Cerebellar nuclear complex (tissue), 1 donor: ENCODE results near the gene RPS2.
"Not testable (repeated sequence)": the region's sequence is repeated elsewhere in the genome, so short reads cannot be mapped to it uniquely, and the experiment has no call there.

Experiments
- DNase-seq, 2 experiments: peaks; one replicate each; lab custom pipeline; 2025; lab: John Stamatoyannopoulos, UW

Gene RPS2

DNA sequence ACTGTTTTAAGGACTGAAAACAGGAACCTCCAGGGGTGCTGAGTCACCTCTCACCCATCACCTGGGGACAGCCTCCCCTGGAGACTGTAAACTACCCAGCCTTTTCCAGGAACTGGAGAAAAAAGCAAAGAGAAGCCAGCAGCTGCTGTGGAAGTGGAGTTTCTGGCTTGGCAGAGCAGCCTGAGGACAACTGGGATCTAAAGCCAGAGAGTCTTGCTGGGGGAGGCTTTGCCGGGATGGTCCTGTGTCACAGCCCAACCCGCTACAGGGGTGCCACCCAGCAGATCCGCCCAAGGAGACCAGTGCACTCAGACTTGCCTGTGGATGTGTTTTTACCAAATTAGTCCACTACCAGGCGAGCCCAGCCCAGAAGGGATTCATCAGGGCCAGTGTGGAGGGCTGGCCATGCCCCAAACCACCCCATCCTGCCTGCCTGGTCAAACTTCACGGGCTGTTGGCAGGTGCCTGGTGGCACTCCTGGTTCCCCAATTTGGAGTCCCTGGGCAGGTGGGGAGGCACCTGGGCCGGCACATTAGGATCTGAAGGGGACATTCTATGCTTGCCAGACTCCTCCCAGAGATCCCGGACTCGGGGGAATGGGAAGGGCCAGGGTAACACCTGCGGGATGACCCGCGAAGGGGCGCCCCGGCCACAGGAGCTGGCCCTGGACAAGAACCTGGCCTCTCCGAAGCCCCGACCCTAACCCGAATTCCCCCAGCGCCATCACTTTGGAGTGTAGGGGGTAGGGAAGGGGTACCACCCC lies 22.4 kb downstream of the RPS2 start:
- no peak for DNase-seq

DNA sequence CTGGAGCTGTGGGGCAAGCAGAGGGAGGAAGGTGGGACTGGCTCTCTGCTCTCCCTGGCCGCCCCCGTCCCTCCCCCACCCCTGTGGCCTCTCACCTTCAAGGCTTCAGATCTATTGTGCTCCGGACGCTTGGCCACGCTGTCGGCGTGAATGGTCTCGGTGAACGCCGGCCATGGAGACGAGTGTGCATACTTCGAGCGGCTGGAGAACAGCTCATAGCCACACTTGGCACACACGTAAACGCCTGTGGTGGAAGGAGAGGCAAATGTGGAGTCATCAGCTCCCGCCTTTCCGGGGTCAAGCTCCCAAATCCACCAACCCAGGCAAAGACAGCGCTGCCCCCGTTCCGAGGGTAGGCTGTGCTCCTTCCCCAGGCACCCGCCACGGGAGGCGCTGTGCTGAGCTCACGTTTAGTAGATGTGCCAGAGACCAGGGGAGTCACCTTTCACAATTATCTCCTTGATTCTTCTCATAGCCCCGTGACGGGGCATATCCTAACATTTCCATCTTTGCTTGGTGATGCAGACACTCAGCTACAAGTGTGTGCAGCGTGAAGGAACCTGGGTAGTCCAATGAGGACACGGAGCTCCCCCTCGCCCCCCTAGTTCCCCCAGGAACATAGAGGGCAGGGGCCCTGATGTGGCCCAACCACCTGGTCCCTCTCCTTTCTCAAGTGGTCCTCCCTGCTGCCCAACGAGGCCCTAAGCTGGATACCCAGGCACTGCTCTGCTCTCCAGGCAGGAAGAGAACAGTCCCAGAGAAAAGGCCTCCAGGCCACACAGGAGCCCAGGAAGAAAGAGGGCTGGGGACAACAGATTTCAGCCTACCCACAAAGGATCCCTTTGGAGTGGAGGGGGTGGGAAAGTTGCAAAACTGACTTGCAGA lies 23.2 kb downstream of the RPS2 start:
- no peak for DNase-seq

DNA sequence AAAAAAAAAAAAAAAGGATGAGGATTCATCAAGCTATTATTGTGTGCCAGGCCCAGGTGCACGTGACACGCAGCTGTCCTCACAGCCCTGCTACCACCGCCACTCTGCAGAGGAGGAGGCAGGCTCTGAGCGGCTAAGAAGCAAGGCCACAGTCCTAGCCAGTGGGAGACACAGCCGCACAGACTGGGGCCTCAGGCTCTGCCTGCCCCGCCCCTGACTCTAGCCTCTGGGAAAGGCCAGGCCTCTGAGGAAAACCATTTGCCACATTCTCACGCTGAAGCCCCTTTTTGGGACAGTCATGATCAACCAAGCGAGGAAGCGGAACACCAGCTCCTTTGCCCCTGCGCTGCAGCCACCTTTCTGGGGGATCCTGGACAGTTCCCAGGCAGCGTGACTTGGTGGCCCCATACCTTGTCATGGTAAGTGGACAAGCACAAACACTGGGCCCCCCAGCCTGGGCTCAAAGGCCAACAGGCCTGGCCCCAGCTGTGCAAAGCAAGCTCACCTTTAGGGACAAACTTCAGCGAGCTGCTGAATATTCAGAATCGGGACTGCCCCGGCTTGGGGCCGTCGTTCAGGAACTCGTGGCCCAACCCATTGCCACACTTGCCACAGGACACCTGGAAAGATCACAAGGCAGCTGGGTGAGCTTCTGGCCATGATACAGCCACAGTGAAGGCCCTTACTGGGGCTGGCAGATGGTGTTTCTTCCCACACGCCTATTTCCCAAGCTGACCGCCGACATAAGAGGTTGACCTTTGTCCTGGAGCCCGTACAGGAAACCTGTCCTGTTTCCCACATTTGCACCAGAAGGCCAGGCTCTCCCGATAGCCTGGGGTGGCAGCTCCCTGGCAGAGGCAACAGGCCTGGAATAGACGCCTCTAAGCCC lies 24.1 kb downstream of the RPS2 start:
- no peak for DNase-seq

DNA sequence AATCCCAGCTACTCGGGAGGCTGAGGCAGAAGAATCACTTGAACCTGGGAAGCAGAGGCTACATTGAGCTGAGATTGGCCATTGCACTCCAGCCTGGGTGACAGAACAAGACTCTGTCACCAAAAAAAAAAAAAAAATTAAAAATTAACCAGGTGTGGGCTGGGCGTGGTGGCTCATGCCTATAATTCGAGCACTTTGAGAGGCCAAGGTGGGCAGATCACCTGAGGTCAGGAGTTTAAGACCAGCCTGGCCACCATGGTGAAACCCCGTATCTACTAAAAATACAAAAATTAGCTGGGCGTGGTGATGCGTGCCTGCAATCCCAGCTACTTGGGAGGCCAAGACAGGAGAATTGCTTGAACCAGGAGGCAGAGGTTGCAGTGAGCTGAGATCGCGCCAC lies 24.8 kb downstream of the RPS2 start:
- not testable (repeated sequence) for DNase-seq

DNA sequence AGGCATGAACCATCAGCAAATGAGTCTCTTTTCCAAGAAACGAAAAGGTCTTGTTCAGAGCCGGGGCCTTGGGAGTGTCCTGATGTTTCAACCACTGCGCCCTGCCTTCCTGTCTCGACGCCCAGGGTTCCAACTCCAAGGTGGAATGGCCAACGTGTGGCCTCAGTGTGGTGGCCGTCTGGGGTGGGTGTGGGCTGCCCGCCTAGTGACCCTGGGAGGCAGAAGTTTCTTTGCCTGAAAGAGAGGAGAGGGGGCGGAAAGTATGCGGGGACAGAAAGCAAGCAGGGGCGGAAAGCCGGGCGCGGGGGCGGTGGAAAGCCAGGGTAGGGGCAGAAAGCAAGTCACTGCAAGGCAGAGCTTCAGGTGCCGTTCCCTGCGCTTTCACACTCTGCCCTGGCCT lies 25.7 kb downstream of the RPS2 start:
- DNase-seq, result no peak

DNA sequence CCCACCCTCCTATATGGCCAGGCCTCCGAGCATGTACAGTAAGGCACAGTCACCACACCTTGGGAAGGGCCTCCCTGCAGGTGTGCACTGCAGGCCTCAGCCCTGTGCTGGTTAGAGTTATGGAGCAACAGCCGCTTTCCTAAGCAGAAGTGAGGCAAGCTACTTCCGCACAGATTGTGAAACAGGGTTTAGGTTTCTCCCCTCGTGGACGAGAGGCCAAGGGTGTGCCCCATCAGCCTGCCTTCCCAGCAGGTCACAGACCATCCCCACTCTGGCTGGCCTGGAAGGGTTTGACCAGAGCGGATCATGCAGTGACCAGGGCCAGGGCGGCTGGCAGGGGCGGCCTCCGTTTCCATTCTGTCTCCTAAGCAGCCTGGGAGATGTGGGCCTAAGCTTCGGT lies 26.3 kb downstream of the RPS2 start:
- DNase-seq, result no peak

DNA sequence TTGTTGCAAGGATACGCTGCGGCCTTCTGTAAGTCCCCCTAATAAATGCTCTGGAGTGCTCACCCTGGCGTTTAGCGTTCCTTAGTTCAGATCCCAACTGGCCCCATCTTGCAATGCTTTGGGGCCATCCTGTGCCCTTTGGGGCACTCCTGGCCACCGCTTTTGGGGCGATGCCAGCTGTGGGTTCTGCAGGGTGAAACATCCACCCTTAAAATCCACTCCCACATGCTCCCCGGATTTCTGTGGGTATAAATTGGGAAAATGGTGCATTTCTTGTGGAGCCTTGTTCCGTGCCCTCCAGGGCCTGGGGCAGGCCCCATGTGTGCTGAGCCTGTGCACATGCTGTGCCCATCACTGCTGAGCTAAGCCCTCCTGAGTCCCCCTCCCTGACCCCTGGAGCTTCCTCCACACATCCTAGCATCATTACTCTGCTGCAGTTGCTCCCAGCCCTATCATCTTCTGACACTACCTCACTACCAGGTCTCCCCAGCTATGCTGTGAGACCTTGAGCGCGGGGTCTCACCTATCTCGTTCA lies 27.6 kb downstream of the RPS2 start:
- DNase-seq, result no peak

DNA sequence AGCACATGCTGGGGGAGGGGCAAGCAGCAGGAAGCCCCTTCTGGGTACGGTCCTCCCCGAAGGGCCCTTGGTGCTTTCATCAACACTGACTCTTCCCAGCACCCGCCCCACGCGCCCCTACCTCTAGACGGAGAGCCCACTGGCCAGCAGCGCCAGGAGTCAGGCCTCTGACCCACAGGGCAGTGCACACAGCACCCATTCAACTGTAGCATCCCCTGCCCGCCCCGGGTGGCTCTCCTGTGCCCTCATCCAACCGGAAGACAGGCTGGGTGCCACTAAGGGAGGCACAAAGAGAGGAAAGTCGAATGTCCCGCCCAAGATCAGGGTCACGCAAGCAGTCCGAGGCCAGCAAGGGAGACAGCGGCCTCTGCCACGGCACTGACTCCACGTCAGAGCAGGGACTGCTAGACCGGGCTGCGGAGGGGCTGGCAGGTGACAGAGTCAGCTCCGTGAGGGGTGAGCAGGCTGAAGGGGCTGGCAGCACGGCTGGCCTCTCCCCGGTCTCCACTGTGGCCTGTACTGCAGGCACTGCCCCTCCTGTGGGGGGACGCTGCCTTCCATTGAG lies 31.4 kb downstream of the RPS2 start:
- no peak for DNase-seq

DNA sequence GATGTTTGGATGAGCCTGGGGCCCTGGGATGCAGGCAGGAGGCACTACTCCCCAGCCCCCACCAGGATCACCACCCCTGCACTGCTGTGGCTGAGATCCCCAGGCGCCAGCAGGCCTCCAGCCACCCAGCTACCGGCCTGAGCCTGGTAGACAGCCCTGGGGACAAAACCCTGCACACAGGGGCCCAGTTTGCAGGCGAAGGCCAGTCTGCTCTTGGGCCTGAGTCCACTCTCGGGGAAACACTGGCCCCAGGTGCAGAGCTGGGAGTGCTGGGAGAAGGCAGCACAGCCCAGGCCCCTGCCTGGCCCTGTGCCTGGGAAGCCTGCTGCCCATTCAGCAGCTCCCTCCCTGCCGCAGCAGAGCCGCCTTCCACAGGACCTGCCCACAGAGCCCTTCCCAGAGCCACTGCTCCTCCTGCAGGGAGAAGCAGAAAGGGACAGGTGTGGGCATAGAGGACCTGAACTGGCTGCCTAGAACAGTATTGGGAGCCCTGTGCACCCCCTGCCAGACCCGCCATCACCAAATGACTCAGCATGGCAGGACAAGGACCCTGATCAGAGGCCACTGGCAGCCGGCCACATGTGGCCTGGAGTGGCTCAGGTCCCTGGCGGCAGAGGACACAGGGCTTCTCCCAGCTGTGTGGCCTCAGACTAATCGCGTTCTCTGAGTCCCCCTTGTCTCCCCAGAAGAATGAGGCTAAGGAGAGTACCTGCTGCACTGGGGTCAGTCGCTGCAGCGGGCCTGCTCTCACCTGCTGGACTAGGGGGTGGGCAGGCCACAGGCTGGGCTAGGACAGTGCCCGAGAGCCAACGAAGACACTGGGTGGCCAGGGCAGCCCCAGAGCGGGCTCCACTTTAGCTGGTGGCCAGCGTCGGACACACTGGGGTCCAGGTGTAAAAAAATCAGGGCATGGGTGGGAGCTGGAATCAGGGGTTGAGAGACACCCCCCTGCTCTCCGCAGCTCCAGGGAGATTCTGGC lies 32.3 kb downstream of the RPS2 start:
- no peak for DNase-seq

DNA sequence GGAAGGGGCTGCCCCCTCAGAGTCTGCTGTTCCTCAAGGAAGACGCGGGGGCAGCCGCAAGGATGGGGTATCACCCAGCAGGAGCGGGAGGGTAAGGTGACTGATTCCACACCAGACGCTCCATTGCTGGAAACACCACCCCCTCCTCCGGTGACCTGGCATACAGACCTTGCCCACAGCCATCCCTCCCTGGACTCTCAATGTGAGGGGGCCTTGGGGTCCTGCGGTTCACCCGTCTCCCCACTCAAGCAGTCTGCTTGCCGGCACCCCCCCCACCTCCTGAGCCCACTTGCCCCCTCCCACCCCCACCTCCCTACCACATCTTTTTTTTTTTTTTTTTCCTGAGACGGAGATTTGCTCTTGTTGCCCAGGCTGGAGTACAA lies 34.3 kb downstream of the RPS2 start:
- DNase-seq, result no peak

DNA sequence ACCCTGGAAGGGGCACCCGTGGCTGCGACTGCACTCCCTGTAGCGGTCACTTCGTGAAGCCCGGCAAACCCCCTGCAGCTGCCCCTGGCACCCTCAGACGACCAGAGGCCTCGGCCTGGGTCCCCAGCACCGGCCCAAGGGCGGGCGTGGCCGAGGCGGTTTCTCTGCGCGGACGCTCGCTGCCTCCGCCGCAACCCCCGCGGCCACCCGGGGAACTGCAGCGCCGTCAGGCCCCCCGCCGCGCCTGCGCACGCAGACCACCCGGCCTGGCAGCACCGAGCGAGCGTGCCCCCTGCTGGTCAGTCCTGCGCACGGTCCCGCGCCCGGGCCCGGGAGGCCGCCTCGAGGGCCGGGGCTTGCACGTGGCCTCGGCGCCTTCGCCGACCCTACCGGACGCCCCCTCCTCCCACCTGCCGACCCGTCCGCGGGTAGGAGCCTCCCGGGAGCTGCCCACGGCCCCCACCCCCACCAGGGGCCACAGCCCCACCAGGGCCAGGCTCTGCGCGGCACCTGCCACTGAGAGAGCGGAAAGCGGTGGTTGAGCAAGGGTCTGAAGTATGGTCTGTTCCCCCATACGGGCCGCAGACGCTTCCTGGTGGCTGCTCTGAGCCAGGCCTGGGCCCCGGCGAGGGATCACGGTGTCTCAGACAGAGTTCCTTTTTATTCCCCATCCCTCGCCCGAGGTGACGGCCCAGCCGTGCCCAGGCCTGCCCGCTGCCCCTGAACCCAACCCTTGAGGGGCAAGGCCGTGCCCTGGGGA lies 34.9 kb downstream of the RPS2 start:
- no peak for DNase-seq

DNA sequence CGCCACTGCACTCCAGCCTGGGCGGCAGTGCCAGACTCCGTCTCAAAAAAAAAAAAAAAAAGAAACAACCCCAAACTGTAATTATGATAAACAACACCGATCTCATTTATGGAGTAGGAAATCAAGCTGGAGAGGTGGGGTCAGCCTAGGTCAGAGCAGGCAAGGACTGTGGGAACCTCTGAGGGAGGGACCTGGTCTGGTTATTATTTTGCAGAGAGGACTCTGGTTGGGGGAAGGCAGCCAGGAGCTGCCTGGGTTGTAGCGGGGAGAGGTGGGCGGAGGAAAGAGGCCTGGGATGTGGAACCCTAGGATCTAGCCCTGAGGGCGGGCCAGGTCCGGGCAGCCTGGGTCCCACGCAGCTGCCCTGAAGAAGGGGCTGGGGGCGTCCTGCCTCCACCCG lies 35.5 kb downstream of the RPS2 start:
- no peak for DNase-seq

DNA sequence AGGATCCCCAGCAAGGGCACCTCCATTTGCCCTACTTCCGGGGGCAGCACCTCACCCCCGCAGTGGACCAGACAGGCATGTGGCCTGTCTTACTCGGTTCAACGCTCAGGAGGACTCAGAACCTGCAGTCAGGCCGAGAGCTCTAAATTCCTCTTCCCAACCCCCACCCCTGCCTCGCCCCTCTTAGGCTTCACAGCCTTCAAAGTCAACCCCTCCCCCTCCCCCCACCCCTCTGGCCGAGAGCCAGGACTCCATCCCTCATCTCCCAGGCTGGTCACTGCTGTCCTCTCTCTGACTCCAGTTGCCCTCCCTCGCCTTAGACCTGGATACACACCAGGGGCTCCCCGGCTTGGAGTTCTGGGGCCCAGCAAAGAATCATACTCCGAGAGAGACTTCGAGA lies 38.4 kb downstream of the RPS2 start:
- DNase-seq, result no peak

DNA sequence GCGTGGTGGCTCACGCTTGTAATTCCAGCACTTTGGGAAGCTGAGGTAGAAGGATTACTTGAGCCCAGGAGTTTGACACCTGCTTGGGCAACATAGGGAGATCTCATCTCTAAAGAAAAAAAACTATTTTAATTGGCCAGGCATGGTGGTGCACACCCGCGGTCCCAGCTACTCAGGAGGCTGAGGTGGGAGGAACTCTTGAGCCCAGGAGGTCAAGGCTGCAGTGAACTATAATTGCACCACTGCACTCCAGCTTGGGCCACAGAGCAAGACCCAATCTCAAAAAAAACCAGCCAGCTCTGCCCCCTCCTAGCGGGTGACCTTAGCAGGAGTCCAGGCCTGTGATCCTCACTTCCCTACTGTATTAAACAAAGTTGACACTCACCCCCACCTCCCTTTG lies 40.5 kb downstream of the RPS2 start:
- no peak for DNase-seq

DNA sequence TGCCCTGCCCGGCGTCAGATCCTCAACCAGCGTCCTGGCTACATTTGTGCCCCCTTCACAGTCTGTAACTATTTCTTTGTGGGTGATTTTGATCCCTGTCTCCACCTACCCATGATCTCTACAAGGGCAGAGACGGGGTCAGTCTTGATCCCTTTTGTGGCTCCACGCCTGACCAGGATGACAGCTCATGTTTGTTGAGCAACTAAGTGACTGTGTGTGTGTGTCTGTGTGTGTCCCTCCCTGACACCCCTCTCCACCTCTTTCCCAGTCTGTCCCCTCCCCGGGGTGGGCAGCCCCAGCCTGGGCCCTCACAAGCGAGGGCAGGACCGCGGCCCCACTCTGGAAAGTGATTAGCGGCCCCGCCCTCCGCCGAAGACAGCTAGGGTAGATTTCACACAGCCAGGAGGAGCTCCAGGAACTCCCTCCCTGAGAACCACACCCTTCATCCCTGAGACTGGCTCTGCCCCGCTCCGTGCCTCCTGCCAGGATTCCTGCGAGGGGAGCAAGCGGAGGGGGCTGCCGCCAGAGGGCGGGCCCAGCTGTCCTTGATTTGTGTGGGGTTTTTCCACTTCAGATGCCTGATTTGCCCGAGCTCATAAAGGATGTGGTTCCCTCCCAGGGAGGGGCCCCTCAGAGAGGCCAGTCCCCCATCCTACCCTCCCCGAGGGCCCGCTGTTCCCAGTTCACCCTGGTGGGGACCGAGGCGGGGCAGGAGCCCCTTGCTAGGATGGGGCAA lies 41.2 kb downstream of the RPS2 start:
- DNase-seq, result no peak

DNA sequence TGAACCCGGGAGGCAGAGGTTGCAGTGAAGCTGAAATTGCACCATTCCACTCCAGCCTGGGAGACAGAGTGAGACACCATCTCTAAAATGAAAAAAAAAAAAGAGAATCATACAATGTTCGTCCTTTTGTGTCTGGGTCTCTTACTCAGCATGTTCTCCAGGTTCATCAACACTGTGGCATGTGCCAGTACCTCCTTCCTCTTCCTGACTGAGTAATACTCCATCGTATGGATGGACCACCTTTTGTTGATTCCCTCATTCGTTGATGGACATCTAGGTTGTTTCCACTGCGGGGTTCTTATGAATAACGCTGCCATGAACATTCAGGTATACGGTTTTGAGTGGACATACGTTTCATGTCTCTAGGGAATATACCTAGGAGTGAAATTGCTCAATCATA lies 42.3 kb downstream of the RPS2 start:
- DNase-seq, result no peak

DNA sequence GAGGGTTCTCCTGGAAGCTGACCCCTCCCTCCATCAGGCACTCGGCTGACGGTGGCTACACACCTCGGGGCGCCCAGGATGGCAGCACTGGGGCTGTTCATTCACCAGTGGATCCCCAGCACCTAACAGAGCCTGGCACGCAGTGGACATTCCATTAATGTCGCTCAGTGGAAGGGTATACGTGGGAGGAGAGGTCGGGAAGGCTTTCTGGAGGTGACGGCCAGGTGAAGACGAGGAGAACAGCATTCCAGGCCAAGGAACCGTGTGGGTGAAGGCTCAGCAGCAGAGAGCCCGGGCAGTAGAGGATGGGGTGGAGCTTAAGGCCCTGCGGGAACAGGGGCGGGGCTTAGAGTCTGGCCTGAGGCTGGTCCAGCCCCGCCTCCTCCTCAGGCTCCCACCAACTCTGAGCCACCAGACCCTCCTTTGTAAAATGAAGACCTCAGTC lies 43.9 kb downstream of the RPS2 start:
- DNase-seq, result no peak

DNA sequence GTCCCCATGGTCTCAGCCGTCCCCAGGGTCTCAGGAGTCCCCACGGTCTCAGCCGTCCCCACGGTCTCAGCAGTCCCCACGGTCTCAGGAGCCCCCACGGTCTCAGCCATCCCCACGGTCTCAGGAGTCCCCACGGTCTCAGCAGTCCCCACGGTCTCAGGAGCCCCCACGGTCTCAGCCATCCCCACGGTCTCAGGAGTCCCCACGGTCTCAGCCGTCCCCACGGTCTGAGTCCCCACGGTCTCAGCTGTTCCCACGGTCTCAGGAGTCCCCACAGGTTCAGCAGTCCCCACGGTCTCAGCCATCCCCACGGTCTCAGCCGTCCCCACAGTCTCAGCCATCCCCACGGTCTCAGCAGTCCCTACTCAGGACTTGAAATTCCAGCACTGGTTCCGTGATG lies 44.5 kb downstream of the RPS2 start:
- not testable (repeated sequence) for DNase-seq
